Measurements from ENCODE around the gene SYNPO.

SYNPO gene

DNA sequence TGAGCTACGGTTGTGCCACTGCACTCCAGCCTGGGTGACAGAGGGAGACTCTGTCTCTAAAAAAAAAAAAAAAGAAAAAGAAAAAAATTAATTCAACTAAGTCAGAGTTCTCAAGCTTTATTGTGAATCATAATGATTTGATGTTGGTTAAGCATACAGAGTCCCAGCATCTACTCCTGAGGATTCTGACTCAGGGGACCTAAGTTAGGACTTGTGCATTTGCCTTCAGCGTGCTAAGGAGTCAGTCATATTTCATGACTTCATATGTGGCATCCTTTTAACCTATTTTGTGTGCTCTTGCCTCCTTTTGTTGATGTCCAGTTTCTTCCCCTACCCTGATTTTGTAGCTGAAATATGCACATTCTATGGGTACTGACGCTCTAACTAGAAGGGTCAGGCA is 23.5 kb downstream of the SYNPO start:
- H3K4me3 ChIP-seq (ENCODE audit: low read depth, low read length): no peak overlapping the region
- TF ChIP-seq, protein P1, sequence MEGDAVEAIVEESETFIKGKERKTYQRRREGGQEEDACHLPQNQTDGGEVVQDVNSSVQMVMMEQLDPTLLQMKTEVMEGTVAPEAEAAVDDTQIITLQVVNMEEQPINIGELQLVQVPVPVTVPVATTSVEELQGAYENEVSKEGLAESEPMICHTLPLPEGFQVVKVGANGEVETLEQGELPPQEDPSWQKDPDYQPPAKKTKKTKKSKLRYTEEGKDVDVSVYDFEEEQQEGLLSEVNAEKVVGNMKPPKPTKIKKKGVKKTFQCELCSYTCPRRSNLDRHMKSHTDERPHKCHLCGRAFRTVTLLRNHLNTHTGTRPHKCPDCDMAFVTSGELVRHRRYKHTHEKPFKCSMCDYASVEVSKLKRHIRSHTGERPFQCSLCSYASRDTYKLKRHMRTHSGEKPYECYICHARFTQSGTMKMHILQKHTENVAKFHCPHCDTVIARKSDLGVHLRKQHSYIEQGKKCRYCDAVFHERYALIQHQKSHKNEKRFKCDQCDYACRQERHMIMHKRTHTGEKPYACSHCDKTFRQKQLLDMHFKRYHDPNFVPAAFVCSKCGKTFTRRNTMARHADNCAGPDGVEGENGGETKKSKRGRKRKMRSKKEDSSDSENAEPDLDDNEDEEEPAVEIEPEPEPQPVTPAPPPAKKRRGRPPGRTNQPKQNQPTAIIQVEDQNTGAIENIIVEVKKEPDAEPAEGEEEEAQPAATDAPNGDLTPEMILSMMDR (IDR thresholded peaks at IDR 0.05; ENCODE audit: borderline replicate concordance, insufficient read depth, low read depth, low read length): no peak

DNA sequence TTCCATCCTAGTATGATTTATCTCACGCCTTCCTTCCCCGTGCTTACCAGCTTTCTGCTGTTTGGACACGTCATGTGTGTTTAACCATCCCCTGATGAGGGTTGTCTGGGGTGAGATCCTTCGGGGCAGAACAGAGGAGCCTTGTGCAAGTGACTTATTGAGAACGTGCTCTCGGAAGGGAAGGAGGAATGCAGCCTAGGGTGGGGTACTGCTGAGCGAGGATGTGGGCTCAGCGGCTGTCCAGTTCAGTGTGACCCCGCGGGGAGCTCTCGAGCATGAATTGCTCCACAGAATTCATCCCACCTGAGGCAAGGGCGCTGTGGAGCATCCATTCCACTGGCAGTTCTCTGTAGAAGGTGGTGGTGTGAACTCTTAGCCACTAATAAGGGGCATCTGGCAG is 24.6 kb downstream of the SYNPO start:
- H3K4me3 ChIP-seq (ENCODE audit: low read depth, low read length): no peak overlapping the region
- TF ChIP-seq, protein P1 (IDR thresholded peaks at IDR 0.05; ENCODE audit: borderline replicate concordance, insufficient read depth, low read depth, low read length): no peak

DNA sequence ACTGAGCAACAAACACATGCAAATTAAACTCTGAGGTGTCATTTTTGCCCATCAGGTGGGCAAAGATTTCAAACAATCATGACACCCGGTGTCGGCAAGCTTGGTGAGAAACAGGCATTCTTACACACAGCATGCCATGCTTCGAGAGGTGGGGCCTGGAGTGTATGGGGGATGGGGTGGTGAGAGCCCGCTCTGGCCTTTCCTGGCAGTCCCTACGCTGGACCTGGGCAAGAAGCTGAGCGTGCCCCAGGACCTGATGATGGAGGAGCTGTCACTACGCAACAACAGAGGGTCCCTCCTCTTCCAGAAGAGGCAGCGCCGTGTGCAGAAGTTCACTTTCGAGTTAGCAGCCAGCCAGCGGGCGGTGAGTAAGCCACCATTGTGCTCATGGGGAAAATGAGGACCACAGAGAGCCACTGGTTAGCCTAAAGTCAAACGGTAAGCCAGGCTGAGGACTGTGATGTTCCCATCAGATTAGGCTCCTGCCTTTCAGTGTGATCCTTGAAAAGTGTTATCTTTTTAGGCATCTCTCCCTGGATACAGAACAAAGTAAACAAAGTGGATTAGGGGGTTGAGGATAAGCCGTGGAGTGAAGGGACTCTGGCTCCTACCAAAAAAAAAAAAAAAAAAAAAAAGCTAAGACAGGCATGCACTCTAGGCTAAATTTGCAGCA is 30.0 kb downstream of the SYNPO start:
- TF ChIP-seq, protein P1 (IDR thresholded peaks at IDR 0.05; ENCODE audit: borderline replicate concordance, insufficient read depth, low read depth, low read length): no peak
- H3K4me3 ChIP-seq (ENCODE audit: low read depth, low read length): no peak overlapping the region

DNA sequence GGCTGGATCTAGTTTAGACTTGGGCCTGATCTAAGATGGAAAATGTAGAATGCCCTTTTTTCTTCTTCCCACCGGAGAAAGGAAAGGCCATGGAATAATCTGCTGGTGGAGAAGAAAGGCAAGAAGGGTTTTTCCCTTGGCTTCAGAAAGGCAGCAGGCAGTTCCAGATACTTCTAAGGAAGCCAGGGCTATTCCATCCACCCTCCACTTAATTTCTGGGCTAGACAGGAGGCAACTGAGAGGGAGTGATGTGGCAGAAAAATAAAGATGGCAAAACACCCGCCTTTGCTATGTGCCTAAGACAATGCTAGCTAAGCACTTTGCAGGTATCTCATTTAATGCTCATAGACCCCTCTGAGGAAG is 30.5 kb downstream of the SYNPO start:
- no peak overlapping the region for H3K4me3 ChIP-seq (ENCODE audit: low read depth, low read length)

DNA sequence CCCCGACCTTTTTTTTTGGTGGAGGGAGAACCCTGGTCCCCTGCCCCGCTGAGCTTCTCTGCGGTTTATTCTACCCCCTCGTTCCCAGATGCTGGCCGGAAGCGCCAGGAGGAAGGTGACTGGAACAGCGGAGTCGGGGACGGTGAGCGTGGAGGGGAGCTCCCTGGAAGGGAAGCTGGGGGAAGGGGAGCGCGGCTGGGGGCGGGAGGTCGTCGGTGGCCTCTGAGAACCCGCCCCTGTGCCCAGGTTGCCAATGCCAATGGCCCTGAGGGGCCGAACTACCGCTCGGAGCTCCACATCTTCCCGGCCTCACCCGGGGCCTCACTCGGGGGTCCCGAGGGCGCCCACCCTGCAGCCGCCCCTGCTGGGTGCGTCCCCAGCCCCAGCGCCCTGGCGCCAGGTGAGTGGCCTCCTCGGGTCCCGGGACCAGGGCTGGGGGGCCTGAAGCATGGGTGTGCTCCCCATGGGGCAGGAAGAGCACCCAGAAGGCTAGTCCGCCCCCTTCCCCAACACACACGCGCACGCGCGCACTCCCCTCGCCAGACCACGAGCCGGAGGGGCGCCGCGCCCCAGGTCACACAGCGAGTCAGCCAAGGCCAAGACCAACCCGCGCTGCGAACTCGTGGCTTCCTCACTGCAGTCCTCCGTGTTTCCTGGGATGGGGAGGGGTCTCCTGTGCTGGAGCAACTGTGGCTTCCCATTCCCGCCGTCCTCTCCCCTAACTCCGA is 31.2 kb downstream of the SYNPO start:
- TF ChIP-seq, protein P1 (IDR thresholded peaks at IDR 0.05; ENCODE audit: borderline replicate concordance, insufficient read depth, low read depth, low read length): no peak
- peak overlapping the region; percentile 33 for H3K4me3 ChIP-seq (ENCODE audit: low read depth, low read length)

More for the DNA sequence above, 30.5 kb downstream of the SYNPO start:
- TF ChIP-seq, protein P1 (IDR thresholded peaks at IDR 0.05; ENCODE audit: borderline replicate concordance, insufficient read depth, low read depth, low read length): no peak

DNA sequence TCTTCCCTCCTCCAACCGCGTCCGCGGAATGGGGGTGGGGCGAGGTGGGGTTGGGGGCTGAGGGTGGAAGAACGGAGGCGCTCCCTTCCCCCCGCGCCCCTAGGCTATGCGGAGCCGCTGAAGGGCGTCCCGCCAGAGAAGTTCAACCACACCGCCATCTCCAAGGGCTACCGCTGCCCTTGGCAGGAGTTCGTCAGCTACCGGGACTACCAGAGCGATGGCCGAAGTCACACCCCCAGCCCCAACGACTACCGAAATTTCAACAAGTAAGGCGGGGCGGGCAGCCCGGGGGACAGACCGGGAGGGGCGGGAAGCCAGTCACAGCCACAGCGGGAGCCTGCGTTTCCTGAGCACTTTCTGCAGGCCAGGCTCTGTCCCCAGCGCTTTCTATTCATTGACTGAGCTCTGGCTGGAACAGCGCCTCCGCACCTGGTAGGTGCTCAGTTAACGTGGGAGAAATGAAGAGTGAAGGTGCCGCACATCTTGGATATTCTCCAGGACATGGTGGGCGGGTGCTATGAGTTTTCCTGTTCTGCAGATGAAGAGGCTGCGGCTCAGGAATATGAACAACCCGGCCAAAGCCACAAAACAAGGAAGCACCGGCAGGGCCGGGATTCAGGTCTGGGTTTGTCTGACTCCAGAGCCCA is 31.9 kb downstream of the SYNPO start:
- TF ChIP-seq, protein P1 (IDR thresholded peaks at IDR 0.05; ENCODE audit: borderline replicate concordance, insufficient read depth, low read depth, low read length): no peak
- peak overlapping the region; percentile 33 for H3K4me3 ChIP-seq (ENCODE audit: low read depth, low read length)

Measured in GM12875 (cell line).